A549 (cell line): ENCODE data around the gene LZTFL1. TPM values are rescaled to one million over a fixed set of nuclear protein-coding genes. Genes with fewer than 3 reads are reported as not detected.
A peak's percentile ranks its signal among the peaks of the same experiment; 100 is the strongest.

Source experiments
- ATAC-seq, 2 experiments: fragments of 200-7000 bp in 1 of 2; fragments of >200 bp in 1 of 2; cut with Nextera tagmentation in 1 of 2; cut with Tn5 transposase in 1 of 2; 3 replicates each; pipeline versions ENCODE4 v1.8.0 to v1.9.1; 2018 to 2020; ENCODE audit warnings: mild to moderate bottlenecking in 1 of 2, moderate library complexity in 1 of 2
- CTCF ChIA-PET: fragments of 300-600 bp; sonication (Branson Sonifier 250); formaldehyde crosslinking; extraction: SDS; loops from one replicate; lab custom pipeline; 2021; ENCODE audit warnings: antibody characterized with exemption, inconsistent platforms; lab: Yijun Ruan, JAX
- POLR2A ChIA-PET: fragments of 350-600 bp; formaldehyde crosslinking; extraction: SDS; loops from one replicate; lab custom pipeline; 2021; ENCODE audit warnings: antibody characterized with exemption, inconsistent platforms; lab: Yijun Ruan, JAX
- DNase-seq, 2 experiments: peaks; one replicate each; pipeline versions ENCODE4 v3.0.0 to v3.0.0-alpha.2; 2011 to 2016; ENCODE audit warnings: low read depth in 1 of 2, low spot score in 1 of 2
- FAIRE-seq: peaks from 2 replicates; lab custom pipeline; 2011; peaks lifted over from hg19 to GRCh38; lab: Jason Lieb, UNC
- H3K27ac ChIP-seq, 2 experiments: fragments of >200 bp; sonication (Bioruptor Twin); formaldehyde crosslinking; 3 replicates each; pipeline ENCODE4 v1.5.1; 2016 to 2017
- H3K4me1 ChIP-seq: fragments of >200 bp; sonication (Bioruptor Twin); formaldehyde crosslinking; 3 replicates; pipeline ENCODE4 v1.6.1; 2016
- H3K4me2 ChIP-seq: fragments of >200 bp; sonication (Bioruptor Twin); formaldehyde crosslinking; 3 replicates; pipeline ENCODE4 v1.6.1; 2016
- H3K4me3 ChIP-seq: fragments of >200 bp; sonication (Bioruptor Twin); formaldehyde crosslinking; 3 replicates; pipeline ENCODE4 v1.5.1; 2016
- H3K9me3 ChIP-seq: fragments of >200 bp; sonication (Bioruptor Twin); formaldehyde crosslinking; 3 replicates; pipeline ENCODE4 v1.6.1; 2016
- ATOH8 ChIP-seq: fragments of 250-450 bp; sonication (Bioruptor Pico); IDR thresholded peaks from 2 replicates; pipeline ENCODE4 v1.5.0; 2020; ENCODE audit warnings: low read depth, mild to moderate bottlenecking, moderate library complexity
- CBX2 ChIP-seq: fragments of 200-600 bp; sonication (generic); IDR thresholded peaks from 2 replicates; pipeline ENCODE4 v1.6.1; 2016; ENCODE audit warnings: low read depth, mild to moderate bottlenecking, borderline replicate concordance
- CTCF ChIP-seq: fragments of >200 bp; sonication (Bioruptor Twin); formaldehyde crosslinking; IDR thresholded peaks from 3 replicates; pipeline ENCODE4 v1.5.1; 2016
- E2F6 ChIP-seq: IDR thresholded peaks from 2 replicates; pipeline ENCODE4 v1.6.1; 2012; ENCODE audit warnings: low read depth, borderline replicate concordance
- EHF ChIP-seq: fragments of 250-450 bp; sonication (Bioruptor Pico); IDR thresholded peaks from 2 replicates; pipeline ENCODE4 v1.5.0; 2020; ENCODE audit warnings: mild to moderate bottlenecking
- ELK1 ChIP-seq: fragments of 150-350 bp; IDR thresholded peaks from 2 replicates; pipeline ENCODE4 v1.6.1; 2014; ENCODE audit warnings: low read depth, mild to moderate bottlenecking, low read length
- ESRRA ChIP-seq: fragments of 150-350 bp; IDR thresholded peaks from 2 replicates; pipeline ENCODE4 v1.6.1; 2014; ENCODE audit warnings: mild to moderate bottlenecking, low read length, borderline replicate concordance
- FOXS1 ChIP-seq: fragments of 250-450 bp; sonication (Bioruptor Pico); IDR thresholded peaks from 2 replicates; pipeline ENCODE4 v1.5.0; 2020; ENCODE audit warnings: mild to moderate bottlenecking, moderate library complexity
- GATA3 ChIP-seq: IDR thresholded peaks from 2 replicates; pipeline ENCODE4 v1.6.1; 2012; ENCODE audit warnings: borderline replicate concordance
- HES2 ChIP-seq: fragments of >200 bp; sonication (Bioruptor Twin); formaldehyde crosslinking; IDR thresholded peaks from 2 replicates; pipeline ENCODE4 v1.6.1; 2016
- HOXB13 ChIP-seq: fragments of 250-450 bp; sonication (Bioruptor Pico); IDR thresholded peaks from 2 replicates; pipeline ENCODE4 v1.5.0; 2020; ENCODE audit warnings: low read depth, mild to moderate bottlenecking, moderate library complexity
- KDM1A ChIP-seq: fragments of 200-600 bp; sonication (generic); IDR thresholded peaks from 2 replicates; pipeline ENCODE4 v1.6.1; 2016; ENCODE audit warnings: low read depth, mild to moderate bottlenecking
- KDM5A ChIP-seq: fragments of 200-600 bp; sonication (generic); IDR thresholded peaks from 2 replicates; pipeline ENCODE4 v1.6.1; 2016; ENCODE audit warnings: antibody characterized with exemption, mild to moderate bottlenecking
- MAFK ChIP-seq: fragments of 450-650 bp; IDR thresholded peaks from 2 replicates; pipeline ENCODE4 v1.6.1; 2014; ENCODE audit not compliant: partially characterized antibody
- MAZ ChIP-seq: fragments of 150-350 bp; IDR thresholded peaks from 2 replicates; pipeline ENCODE4 v1.6.1; 2014; ENCODE audit warnings: antibody characterized with exemption, low read depth, low read length, borderline replicate concordance
- MYC ChIP-seq: IDR thresholded peaks from 2 replicates; pipeline ENCODE4 v1.6.1; 2012; ENCODE audit warnings: mild to moderate bottlenecking, inconsistent platforms, low read length, improper control_type of control experiment, borderline replicate concordance
- NPAS2 ChIP-seq: fragments of 250-450 bp; sonication (Bioruptor Pico); IDR thresholded peaks from 2 replicates; pipeline ENCODE4 v1.8.0; 2022; ENCODE audit warnings: mild to moderate bottlenecking, moderate library complexity, borderline replicate concordance
- NR3C1 ChIP-seq: fragments of >200 bp; sonication (Bioruptor Twin); formaldehyde crosslinking; IDR thresholded peaks from 3 replicates; pipeline ENCODE4 v1.6.1; 2017
- POLR2A ChIP-seq: IDR thresholded peaks from 2 replicates; pipeline ENCODE4 v1.6.1; 2012; ENCODE audit warnings: mild to moderate bottlenecking, low read length
- POLR2AphosphoS2 ChIP-seq: conservative IDR thresholded peaks from 2 replicates; pipeline ENCODE4 v1.6.1; 2012; ENCODE audit warnings: low read length, improper control_type of control experiment, inconsistent platforms
- RCOR1 ChIP-seq: fragments of 150-350 bp; IDR thresholded peaks from 2 replicates; pipeline ENCODE4 v1.6.1; 2014; ENCODE audit warnings: antibody characterized with exemption, low read length, low read depth
- RFX5 ChIP-seq: fragments of 450-650 bp; IDR thresholded peaks from 2 replicates; pipeline ENCODE4 v1.7.1; 2014; ENCODE audit warnings: antibody characterized with exemption, mild to moderate bottlenecking, moderate library complexity
- RNF2 ChIP-seq: fragments of 200-600 bp; sonication (generic); IDR thresholded peaks from 2 replicates; pipeline ENCODE4 v1.6.1; 2016; ENCODE audit warnings: low read depth, mild to moderate bottlenecking, antibody characterized with exemption, moderate library complexity, borderline replicate concordance
- SMC3 ChIP-seq: fragments of >200 bp; sonication (Bioruptor Twin); formaldehyde crosslinking; IDR thresholded peaks from 3 replicates; pipeline ENCODE4 v1.6.1; 2018; ENCODE audit warnings: inconsistent platforms
- TP53 ChIP-seq: fragments of 250-450 bp; sonication (Bioruptor Pico); IDR thresholded peaks from 2 replicates; pipeline ENCODE4 v1.5.0; 2021; ENCODE audit warnings: mild to moderate bottlenecking, moderate library complexity
- WGBS: methylation state at CpG from one replicate; pipeline ENCODE4 v1.1.6; 2017; ENCODE audit errors: missing lambda C conversion rate; 5-methylcytosine and 5-hydroxymethylcytosine counted together
- polyA plus RNA-seq, 4 experiments: library from polyadenylated mRNA; depleted of rRNA in 3 of 4; stranded (reverse); fragments of >200 nt; fragmentation: RNase III in 1 of 4; extraction: RNeasy Plus Mini Kit Qiagen cat#74134 plus additional on column Dnase treatment in 1 of 4; gene quantifications; 2 replicates in 3 of 4; 3 replicates in 1 of 4; pipeline ENCODE4 v1.2.3, GENCODE V29; 2011 to 2017

The LZTFL1 gene
- polyA plus RNA-seq, 2 of the 4 experiments (the other 2 are of a cell fraction) = 10.8 to 25.0 TPM

- ChIA-PET CTCF (interaction anchor here (0.9 to 1.5 kb wide), 2 partner anchors 31 to 33 kb away, joined by 3 to 4 read pairs; no protein-coding TSS in a partner anchor), POLR2A (no interaction called here)
- Histone ChIP-seq H3K9me3 (0 out of 3 replicates have a peak, but pooled peaks cover 2% of the 10 kb centered on the region), H3K27ac (no peak overlapping the region), H3K4me3 (no peak overlapping the region)
- DNase-seq = no peak
- TF ChIP-seq HOXB13 (no peak), ESRRA (no peak), RFX5 (no peak), NPAS2 (no peak), CBX2 (no peak), KDM5A (no peak), RNF2 (no peak), MAFK (no peak), RCOR1 (no peak), POLR2A (no peak), POLR2AphosphoS2 (no peak)
- TF ChIP-seq, all 56 proteins: peak for 0
- no peak overlapping the region for H3K4me2 ChIP-seq
- WGBS = 91% methylated on average over 5 of the region's 5 CpGs
- peaks cover 9% of the 10 kb centered on the region; the same call in 2 of the 3 replicates for H3K4me1 ChIP-seq
- ATAC-seq (no peak), FAIRE-seq (no peak)
These were observed 47.8 kb downstream of the LZTFL1 start for GRCh38 chr3:45794177-45794560.

- H3K4me3 ChIP-seq = no peak overlapping the region
- 0 out of 3 replicates have a peak, but pooled peaks cover 2% of the 10 kb centered on the region for H3K9me3 ChIP-seq
- ATAC-seq (peak in 1 of 2 experiments; percentile 26; a peak in 1 of 6 replicates), DNase-seq (peak in 1 of 2 experiments; percentile 5), FAIRE-seq (no peak)
- TF ChIP-seq HOXB13 (no peak), NR3C1 (no peak), KDM5A (no peak), MAZ (no peak), CTCF (no peak), ELK1 (no peak), RFX5 (no peak), KDM1A (no peak), FOXS1 (CRISPR knock-in tag) (no peak), GATA3 (no peak), EHF (CRISPR knock-in tag) (no peak), MYC (no peak), ATOH8 (CRISPR knock-in tag) (no peak), TP53 (CRISPR knock-in tag) (no peak), HES2 (no peak), E2F6 (no peak), NPAS2 (no peak), SMC3 (no peak)
- POLR2A ChIA-PET = no interaction called here
- H3K4me2 ChIP-seq = no peak overlapping the region
- peaks cover 9% of the 10 kb centered on the region; the same call in 2 of the 3 replicates for H3K4me1 ChIP-seq
- no peak overlapping the region for H3K27ac ChIP-seq
- WGBS = 63% methylated on average over 9 of the region's 9 CpGs
- CTCF ChIA-PET = interaction anchor here (0.6 to 1.5 kb wide), 2 partner anchors 33 to 283 kb away, joined by 3 to 4 read pairs; no protein-coding TSS in a partner anchor
These were observed 48.3 kb downstream of the LZTFL1 start for GRCh38 chr3:45793482-45794176.
